DMS114 treated with DMSO at 0.1 percent for 48 hours (cell line): ENCODE data around the gene CCDC90B.

Experiments
- DNase-seq: peaks from one replicate; lab custom pipeline; 2025; ENCODE audit not compliant: unreplicated experiment; lab: John Stamatoyannopoulos, UW

CCDC90B gene

GRCh38 chr11:83241291-83241946 is 44.7 kb downstream of the CCDC90B start:
- peak; percentile 7 for DNase-seq

DNA sequence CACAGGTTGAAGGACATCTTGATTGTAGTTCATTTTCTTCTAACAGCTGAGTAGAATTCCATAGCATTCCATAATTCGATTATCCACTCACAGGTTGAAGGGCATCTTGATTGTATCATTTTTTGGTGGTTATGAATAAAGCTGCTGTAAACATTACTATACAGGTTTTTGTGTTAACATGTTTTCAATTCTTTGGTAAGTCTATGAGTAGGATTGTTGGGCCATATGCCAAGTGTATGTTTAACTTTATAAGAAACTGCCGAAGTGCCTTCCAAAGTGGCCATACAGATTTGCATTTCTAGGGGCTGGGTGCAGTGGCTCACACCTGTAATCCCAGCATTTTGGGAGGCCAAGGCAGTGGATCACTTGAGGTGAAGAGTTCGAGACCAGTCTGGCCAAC is 48.1 kb downstream of the CCDC90B start:
- no peak for DNase-seq

GRCh38 chr11:83235825-83236224 is 50.3 kb downstream of the CCDC90B start:
- DNase-seq = no peak

- DNase-seq = no peak
Measured at GRCh38 chr11:83223457-83223856, 62.7 kb downstream of the CCDC90B start.

- no peak for DNase-seq
Measured at GRCh38 chr11:83222499-83222898, 63.7 kb downstream of the CCDC90B start.

DNA sequence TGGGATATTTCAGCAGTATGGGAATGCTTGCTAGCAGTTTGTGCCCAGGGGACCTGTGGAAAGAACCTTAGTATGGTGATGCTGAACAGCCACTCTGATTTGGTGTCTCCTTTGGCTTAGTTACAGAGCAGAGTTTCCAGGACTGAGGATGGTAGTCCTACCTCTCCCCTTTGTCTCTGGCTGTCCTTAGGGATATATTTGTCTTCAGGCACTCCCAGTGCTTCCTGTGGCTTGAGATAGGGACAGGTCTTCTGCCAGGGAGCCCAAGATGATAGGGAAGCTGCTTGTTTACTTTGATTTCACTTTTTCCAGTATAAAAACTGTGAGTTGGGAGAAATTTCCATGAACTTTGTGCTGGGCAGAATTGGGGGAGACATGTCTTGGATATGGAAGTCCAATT is 64.5 kb downstream of the CCDC90B start:
- DNase-seq = no peak

- no peak for DNase-seq
Measured at GRCh38 chr11:83220260-83220659, 65.9 kb downstream of the CCDC90B start.

DNA sequence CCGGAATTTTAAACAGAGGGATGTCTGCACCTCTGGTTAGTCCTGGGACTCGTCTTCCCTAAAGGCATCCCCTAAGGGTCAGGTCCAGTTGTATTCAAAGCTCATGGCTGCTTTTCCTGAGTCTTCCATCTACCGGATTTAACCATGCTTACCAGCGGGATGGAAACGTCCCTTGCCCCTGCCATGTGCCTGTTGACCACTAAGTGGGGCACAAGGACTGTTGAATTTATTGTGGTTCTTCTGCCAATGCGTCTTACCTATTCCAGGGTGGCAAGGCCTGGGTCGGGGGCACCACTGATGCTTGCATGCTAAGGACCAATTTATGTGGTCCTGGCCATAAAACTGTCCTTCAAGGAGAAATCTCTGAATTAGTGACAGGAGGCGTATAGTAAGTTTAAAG is 67.1 kb downstream of the CCDC90B start:
- DNase-seq = no peak
